ENCODE measurements around the gene COMMD10. TPM values are rescaled to one million over a fixed set of nuclear protein-coding genes. Genes with fewer than 3 reads are reported as not detected.

Gene COMMD10
- total RNA-seq, 4 donors from 2014 or later = 24.3 to 83.8 (median 34.4) TPM

- Histone ChIP-seq H3K4me1 (peaks cover 0 to 3% (median 0%) of the 10 kb centered on the region in 4 donors), H3K36me3 (peaks cover 0 to 28% (median under 1%) of the 10 kb centered on the region in 4 donors), H3K27me3 (no peaks in the 10 kb centered on the region), H3K9me3 (peaks cover 19 to 23% of the 10 kb centered on the region in 2 donors), H3K4me3 (no peak overlapping the region), H3K27ac (no peak overlapping the region)
- intact Hi-C loops (cut with DNase I; ENCODE audit: low total_unique reads) = no loop called here
- DNase-seq = no peak
- in situ Hi-C loops (cut with MboI; ENCODE audit: low pct_ligation_motif_present in 1 of 4, low pct_unique_long_range_greater_than_20kb in 1 of 4, low sequenced_read_pairs in 3 of 4) = no loop called here
- TF ChIP-seq CTCF (IDR thresholded peaks at IDR 0.05) (no peak), POLR2AphosphoS5 (IDR thresholded peaks at IDR 0.05) (no peak), EP300 (IDR thresholded peaks at IDR 0.05; ENCODE audit: low read depth) (no peak), POLR2A (IDR thresholded peaks at IDR 0.05) (no peak)
Observed at GRCh38 chr5:116313366-116313765, 228.5 kb downstream of the COMMD10 start.

- Histone ChIP-seq H3K36me3 (peaks cover 0 to 19% (median 0%) of the 10 kb centered on the region in 4 donors), H3K9me3 (peaks cover 0 to 3% of the 10 kb centered on the region in 2 donors), H3K27me3 (no peaks in the 10 kb centered on the region), H3K4me3 (no peak overlapping the region), H3K27ac (no peak overlapping the region), H3K4me1 (peaks cover 0 to 3% (median 0%) of the 10 kb centered on the region in 4 donors)
- intact Hi-C loops (cut with DNase I; ENCODE audit: low total_unique reads) (no loop called here), in situ Hi-C loops (cut with MboI; ENCODE audit: low pct_ligation_motif_present in 1 of 4, low pct_unique_long_range_greater_than_20kb in 1 of 4, low sequenced_read_pairs in 3 of 4) (no loop called here)
- no peak for TF ChIP-seq CTCF (IDR thresholded peaks at IDR 0.05)
- no peak for TF ChIP-seq EP300 (IDR thresholded peaks at IDR 0.05; ENCODE audit: low read depth)
- no peak for TF ChIP-seq POLR2AphosphoS5 (IDR thresholded peaks at IDR 0.05)
- no peak for TF ChIP-seq POLR2A (IDR thresholded peaks at IDR 0.05)
- 88 to 89% methylated on average over 1 to 2 of the region's 2 CpGs for WGBS, 2 donors (ENCODE audit: low coverage in 1 of 2)
- DNase-seq = no peak
Observed at GRCh38 chr5:116315531-116315930, 230.7 kb downstream of the COMMD10 start.

DNA sequence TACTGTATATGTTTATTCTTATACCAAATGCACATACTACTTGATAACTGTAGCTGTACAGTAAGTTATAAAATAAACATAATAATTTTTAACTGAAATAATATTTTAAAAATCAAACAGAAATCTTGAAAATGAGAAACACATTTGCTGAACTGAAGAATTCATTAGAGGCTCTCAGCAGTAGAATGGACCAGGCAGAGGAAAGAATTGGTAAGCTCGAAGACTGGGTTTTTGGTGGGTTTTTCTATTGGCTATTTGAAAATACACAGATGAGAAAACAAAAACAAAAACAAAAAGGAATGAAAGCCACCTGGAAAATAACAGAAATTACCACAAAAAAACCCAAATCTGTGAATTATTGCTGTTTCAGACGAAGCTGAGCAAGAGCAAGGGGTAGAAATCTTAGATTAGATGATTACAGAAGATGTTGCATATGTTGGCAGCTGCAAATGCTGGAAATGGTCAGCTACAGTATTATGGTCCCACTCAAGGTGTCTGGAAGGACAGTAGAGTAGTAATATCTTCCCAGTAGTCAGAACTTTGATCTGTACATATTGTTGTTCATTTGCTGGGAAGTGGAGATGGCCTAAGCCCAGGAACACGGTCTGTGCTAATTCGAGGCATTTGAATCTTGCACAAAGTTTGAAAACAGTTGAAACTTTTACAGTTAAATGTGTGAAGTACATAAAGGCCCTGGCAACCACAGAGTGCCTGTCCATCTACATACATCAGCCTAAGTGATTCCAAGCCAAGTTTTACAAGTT is 233.4 kb downstream of the COMMD10 start:
- intact Hi-C loops (cut with DNase I; ENCODE audit: low total_unique reads) = no loop called here
- Histone ChIP-seq H3K4me1 (peaks cover 0 to under 1% (median 0%) of the 10 kb centered on the region in 4 donors), H3K36me3 (peaks cover 0 to 19% (median 0%) of the 10 kb centered on the region in 4 donors), H3K9me3 (no peaks in the 10 kb centered on the region), H3K27me3 (no peaks in the 10 kb centered on the region), H3K27ac (no peak overlapping the region), H3K4me3 (no peak overlapping the region)
- TF ChIP-seq POLR2AphosphoS5 (IDR thresholded peaks at IDR 0.05) = no peak
- TF ChIP-seq CTCF (IDR thresholded peaks at IDR 0.05) = no peak
- TF ChIP-seq EP300 (IDR thresholded peaks at IDR 0.05; ENCODE audit: low read depth) = no peak
- TF ChIP-seq POLR2A (IDR thresholded peaks at IDR 0.05) = no peak
- WGBS, 2 donors (ENCODE audit: low coverage in 1 of 2) = 96 to 97% methylated on average over 4 of the region's 4 CpGs
- in situ Hi-C loops (cut with MboI; ENCODE audit: low pct_ligation_motif_present in 1 of 4, low pct_unique_long_range_greater_than_20kb in 1 of 4, low sequenced_read_pairs in 3 of 4) = no loop called here
- DNase-seq = no peak

DNA sequence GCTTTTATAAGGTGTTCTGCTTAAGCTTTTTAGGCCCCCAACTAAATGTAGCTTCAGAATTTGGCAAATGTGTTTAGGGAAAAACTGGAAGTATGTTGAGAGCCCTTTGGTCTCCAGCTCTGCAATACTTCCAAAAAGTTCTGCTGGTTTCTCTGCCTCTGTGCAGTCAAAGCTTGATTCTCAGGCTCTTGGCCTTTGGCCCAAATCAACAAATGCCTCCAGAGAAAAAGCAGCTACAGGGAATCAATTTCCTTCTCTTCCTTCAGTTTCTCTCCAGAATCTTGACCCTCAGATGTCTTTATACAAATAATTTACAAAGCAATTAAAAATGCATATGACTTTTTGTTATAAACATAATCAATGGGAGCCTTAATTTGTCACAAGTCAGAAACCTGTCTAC is 235.7 kb downstream of the COMMD10 start:
- Histone ChIP-seq H3K4me1 (no peaks in the 10 kb centered on the region), H3K36me3 (peaks cover 0 to 12% (median 0%) of the 10 kb centered on the region in 4 donors), H3K27me3 (no peaks in the 10 kb centered on the region), H3K4me3 (no peak overlapping the region), H3K27ac (no peak overlapping the region), H3K9me3 (no peaks in the 10 kb centered on the region)
- intact Hi-C loops (cut with DNase I; ENCODE audit: low total_unique reads) = no loop called here
- no peak for DNase-seq
- TF ChIP-seq POLR2A (IDR thresholded peaks at IDR 0.05) (no peak), POLR2AphosphoS5 (IDR thresholded peaks at IDR 0.05) (no peak), CTCF (IDR thresholded peaks at IDR 0.05) (no peak), EP300 (IDR thresholded peaks at IDR 0.05; ENCODE audit: low read depth) (no peak)
- in situ Hi-C loops (cut with MboI; ENCODE audit: low pct_ligation_motif_present in 1 of 4, low pct_unique_long_range_greater_than_20kb in 1 of 4, low sequenced_read_pairs in 3 of 4) = no loop called here

All from transverse colon (tissue), 4 donors.